HEK293 (cell line): ENCODE data around the gene HSD17B2.

Experiments
- MZF1 ChIP-seq: fragments of 450-650 bp; formaldehyde crosslinking; IDR thresholded peaks from 2 replicates; pipeline ENCODE4 v1.5.1; 2017; ENCODE audit warnings: missing biosample characterization, missing genetic modification characterization, borderline replicate concordance
- ZIC2 ChIP-seq: fragments of 450-650 bp; formaldehyde crosslinking; IDR thresholded peaks from 2 replicates; pipeline ENCODE4 v1.5.1; 2016; ENCODE audit warnings: missing biosample characterization, missing genetic modification characterization
- ZNF792 ChIP-seq: fragments of 450-650 bp; formaldehyde crosslinking; IDR thresholded peaks from 2 replicates; pipeline ENCODE4 v1.5.1; 2016; ENCODE audit warnings: missing biosample characterization, missing genetic modification characterization
- TF ChIP-seq, protein P1 (sequence below): fragments of 450-650 bp; formaldehyde crosslinking; IDR thresholded peaks from 2 replicates; pipeline ENCODE4 v1.5.1; 2016; ENCODE audit warnings: missing biosample characterization, missing genetic modification characterization

DNA sequence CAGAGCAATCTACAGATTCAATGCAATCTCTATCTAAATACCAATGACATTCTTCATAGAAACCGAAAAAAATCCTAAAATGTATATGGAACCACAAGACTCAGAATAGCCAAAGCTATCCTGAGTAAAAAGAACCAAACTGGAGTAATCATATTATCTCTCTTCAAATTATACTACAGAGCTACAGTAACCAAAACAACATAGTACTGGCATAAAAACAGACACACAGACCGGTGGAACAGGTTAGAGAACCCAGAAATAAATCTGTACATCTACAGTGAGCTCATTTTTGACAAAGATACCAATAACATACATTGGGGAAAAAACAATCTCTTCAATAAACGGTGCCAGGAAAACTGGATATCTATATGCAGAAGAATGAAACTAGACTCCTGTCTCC lies 89.6 kb downstream of the HSD17B2 start:
- no peak for TF ChIP-seq ZNF792
- no peak for TF ChIP-seq MZF1 (tag by site-specific recombination)
- TF ChIP-seq, protein P1, sequence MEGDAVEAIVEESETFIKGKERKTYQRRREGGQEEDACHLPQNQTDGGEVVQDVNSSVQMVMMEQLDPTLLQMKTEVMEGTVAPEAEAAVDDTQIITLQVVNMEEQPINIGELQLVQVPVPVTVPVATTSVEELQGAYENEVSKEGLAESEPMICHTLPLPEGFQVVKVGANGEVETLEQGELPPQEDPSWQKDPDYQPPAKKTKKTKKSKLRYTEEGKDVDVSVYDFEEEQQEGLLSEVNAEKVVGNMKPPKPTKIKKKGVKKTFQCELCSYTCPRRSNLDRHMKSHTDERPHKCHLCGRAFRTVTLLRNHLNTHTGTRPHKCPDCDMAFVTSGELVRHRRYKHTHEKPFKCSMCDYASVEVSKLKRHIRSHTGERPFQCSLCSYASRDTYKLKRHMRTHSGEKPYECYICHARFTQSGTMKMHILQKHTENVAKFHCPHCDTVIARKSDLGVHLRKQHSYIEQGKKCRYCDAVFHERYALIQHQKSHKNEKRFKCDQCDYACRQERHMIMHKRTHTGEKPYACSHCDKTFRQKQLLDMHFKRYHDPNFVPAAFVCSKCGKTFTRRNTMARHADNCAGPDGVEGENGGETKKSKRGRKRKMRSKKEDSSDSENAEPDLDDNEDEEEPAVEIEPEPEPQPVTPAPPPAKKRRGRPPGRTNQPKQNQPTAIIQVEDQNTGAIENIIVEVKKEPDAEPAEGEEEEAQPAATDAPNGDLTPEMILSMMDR (tag by site-specific recombination): no peak
- no peak for TF ChIP-seq ZIC2
